Measurements from ENCODE around the gene EZH2.

EZH2 gene

DNA sequence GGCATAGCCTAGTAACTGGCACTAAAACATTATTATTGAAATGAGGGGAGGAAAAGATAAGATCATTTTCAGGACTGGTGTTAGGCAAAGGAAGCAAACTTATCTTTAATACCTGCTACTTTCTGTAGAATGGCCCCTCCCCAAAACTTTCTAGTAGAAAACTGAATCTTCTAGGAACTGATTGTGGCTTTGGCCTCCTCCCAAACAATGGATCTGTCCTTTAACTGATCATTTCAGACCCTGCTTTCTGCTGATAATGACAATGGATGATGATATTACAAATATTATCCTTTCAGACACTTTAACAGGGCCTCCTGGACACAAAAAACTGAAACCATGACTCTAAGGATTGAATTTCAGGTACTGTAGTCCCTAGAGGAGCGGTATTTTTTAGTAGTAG, 55.1 kb downstream of the EZH2 start:
- DNase-seq (no peak), ATAC-seq (replicated peaks) (no peak)
- H3K27ac Mint-ChIP-seq = no peak overlapping the region
- no peaks in the 10 kb centered on the region for H3K4me1 Mint-ChIP-seq
- H3K9me3 Mint-ChIP-seq = no peaks in the 10 kb centered on the region
- H3K36me3 Mint-ChIP-seq = peaks cover 21 to 50% of the 10 kb centered on the region in 2 donors
- H3K27me3 Mint-ChIP-seq = no peaks in the 10 kb centered on the region
- no peak overlapping the region for H3K4me3 Mint-ChIP-seq

DNA sequence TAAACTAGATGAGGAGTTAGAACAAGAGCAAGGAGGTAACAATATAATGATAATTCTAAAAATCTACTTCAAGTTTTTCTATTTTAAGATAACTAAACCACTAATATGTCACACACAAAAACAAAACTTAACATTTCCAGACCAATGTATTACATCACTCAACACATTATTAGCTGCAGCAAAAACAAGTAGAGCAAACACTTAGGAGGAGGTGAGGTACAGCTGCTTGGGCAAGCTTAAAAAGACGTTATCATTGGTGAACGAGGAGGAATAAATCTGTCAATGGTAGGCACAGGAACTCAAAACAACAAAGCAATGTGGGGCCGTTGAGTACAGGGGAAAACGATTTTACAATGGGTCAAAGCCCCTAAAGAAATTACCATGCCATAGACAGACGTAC, 58.8 kb downstream of the EZH2 start:
- no peaks in the 10 kb centered on the region for H3K27me3 Mint-ChIP-seq
- H3K9me3 Mint-ChIP-seq = no peaks in the 10 kb centered on the region
- ATAC-seq (replicated peaks) (no peak), DNase-seq (no peak)
- no peaks in the 10 kb centered on the region for H3K4me1 Mint-ChIP-seq
- no peak overlapping the region for H3K4me3 Mint-ChIP-seq
- H3K36me3 Mint-ChIP-seq = peaks cover 24 to 41% of the 10 kb centered on the region in 2 donors
- H3K27ac Mint-ChIP-seq = no peak overlapping the region

DNA sequence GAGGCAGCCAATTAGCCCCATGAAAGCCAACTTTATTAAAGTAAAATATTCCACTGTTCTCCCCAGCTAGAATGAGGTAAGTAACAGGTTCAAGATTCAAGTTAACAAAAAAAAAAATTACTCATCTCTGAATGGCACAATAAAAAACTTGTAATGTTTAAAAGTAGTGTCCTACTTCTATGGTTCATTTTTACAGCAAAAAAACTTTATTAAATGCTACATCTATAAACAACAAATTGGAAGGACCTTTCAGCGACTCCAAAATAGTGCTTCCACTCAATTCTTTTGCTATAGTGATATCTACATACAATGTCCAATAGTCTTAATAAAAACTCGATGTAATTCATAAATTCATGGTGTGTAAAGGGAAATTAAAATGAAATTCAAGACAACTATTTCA, 59.2 kb downstream of the EZH2 start:
- no peak overlapping the region for H3K27ac Mint-ChIP-seq
- H3K36me3 Mint-ChIP-seq = peaks cover 20 to 40% of the 10 kb centered on the region in 2 donors
- no peaks in the 10 kb centered on the region for H3K27me3 Mint-ChIP-seq
- H3K9me3 Mint-ChIP-seq = no peaks in the 10 kb centered on the region
- H3K4me3 Mint-ChIP-seq = no peak overlapping the region
- DNase-seq (no peak), ATAC-seq (replicated peaks) (no peak)
- no peaks in the 10 kb centered on the region for H3K4me1 Mint-ChIP-seq

DNA sequence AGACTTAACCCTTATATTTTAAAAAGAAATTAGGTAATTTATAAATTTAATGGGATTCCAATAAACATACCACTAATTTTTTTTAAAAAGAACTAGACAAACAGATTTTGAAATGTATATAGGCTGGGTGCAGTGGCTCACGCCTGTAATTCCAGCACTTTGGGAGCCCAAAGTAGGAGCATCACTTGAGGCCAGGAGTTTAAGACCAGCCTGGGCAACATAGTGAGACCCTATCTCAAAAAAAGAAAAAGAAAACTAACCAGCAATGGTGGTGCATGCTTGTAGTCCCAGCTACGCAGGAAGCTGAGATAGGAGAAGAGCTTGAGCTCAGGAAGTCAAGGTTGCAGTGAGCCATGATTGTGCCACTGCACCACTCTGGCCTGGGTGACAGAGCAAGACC, 62.7 kb downstream of the EZH2 start:
- H3K27me3 Mint-ChIP-seq = no peaks in the 10 kb centered on the region
- no peak for DNase-seq
- peaks cover 0 to 2% of the 10 kb centered on the region in 2 donors for H3K4me1 Mint-ChIP-seq
- no peak for ATAC-seq (replicated peaks)
- H3K9me3 Mint-ChIP-seq = no peaks in the 10 kb centered on the region
- no peak overlapping the region for H3K27ac Mint-ChIP-seq
- H3K4me3 Mint-ChIP-seq = no peak overlapping the region
- peaks cover 36 to 47% of the 10 kb centered on the region in 2 donors for H3K36me3 Mint-ChIP-seq

DNA sequence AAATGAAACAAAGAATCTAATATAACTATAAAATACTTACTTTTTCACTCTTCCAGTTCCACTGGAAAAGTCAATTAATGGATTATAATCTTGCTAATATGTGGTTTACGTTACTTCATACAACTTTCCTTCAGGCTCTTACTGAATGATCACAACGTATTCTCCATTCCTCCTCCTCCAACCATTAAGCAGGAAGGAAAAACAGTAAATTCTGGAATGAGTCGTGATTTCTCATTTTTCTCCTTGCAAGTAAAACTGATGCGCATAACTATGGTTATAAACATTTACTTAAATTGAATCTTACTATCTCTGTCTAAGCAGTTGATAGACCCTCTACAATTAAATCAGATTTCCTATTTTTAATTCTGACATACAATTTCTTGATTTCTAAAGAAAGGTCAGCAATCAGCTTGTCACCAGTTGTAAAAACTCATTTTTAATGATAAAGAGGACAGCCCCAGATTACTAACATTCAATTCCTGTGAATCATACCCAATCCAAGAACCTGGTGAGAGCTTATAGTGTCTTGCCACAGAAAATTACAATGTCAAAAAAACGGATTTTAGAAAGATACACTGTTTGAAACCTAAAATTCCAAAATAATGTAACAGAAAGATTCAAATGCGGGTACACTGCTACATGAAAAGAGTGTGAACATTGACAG, 64.3 kb downstream of the EZH2 start:
- H3K27me3 Mint-ChIP-seq = no peaks in the 10 kb centered on the region
- H3K27ac Mint-ChIP-seq = no peak overlapping the region
- H3K9me3 Mint-ChIP-seq = no peaks in the 10 kb centered on the region
- ATAC-seq (replicated peaks) (no peak), DNase-seq (no peak)
- H3K4me3 Mint-ChIP-seq = no peak overlapping the region
- H3K4me1 Mint-ChIP-seq = peaks cover 8 to 12% of the 10 kb centered on the region in 2 donors
- H3K36me3 Mint-ChIP-seq = peaks cover 31 to 38% of the 10 kb centered on the region in 2 donors

DNA sequence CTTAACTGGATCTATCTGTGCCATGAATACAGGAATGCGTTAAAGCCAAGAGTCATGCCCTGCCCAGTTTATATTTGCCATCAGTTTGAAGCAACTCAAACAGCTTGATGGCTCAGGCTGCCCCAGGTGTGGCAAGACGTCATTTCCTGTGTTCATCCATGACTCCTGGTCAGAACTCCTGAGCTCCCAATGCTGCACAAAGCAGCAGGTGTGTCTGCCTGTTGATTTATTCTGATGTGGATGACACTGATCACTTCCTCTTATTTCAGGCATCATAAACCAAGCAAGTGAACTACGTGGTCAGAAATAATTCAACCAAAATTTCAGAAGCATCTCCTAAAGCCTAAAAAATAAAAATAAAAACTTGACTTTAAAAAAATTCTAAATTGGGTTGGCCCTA, 68.5 kb downstream of the EZH2 start:
- Mint-ChIP-seq H3K9me3 (no peaks in the 10 kb centered on the region), H3K36me3 (peaks cover 40 to 58% of the 10 kb centered on the region in 2 donors), H3K27ac (no peak overlapping the region), H3K27me3 (no peaks in the 10 kb centered on the region), H3K4me1 (peaks cover 14 to 32% of the 10 kb centered on the region in 2 donors), H3K4me3 (no peak overlapping the region)
- DNase-seq (no peak), ATAC-seq (replicated peaks) (peak in 1 of 2 donors; percentile 53)

DNA sequence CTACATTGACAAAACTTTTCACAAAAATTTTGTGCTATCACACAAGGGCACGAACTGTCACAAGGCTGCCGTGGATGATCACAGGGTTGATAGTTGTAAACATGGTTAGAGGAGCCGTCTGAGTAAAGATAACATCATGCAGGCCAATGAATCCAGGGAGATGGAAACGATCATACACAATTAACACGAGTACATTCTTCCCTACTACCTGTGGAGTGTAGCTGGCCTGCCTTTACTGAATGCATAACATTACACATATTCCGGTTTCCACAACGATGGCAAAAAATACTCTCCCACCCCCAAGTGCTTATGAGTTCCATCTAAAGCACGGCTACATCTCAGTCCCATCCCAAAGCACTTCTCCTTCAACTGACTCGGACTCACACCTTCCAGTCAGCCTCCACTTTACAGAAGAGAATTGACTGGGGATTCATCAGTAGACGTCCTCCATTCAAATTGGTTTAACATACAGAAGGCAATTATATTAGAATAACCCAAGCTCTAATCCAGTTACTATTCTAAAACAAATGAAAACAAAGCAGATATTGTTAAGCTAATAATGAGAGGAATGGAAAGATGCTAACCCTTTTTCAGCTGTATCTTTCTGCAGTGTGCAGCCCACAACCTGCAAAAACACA, 69.0 kb downstream of the EZH2 start:
- no peaks in the 10 kb centered on the region for H3K27me3 Mint-ChIP-seq
- H3K4me1 Mint-ChIP-seq = peaks cover 14 to 32% of the 10 kb centered on the region in 2 donors
- no peak overlapping the region for H3K27ac Mint-ChIP-seq
- no peak for DNase-seq
- no peak overlapping the region for H3K4me3 Mint-ChIP-seq
- ATAC-seq (replicated peaks) = no peak
- H3K36me3 Mint-ChIP-seq = peaks cover 43 to 60% of the 10 kb centered on the region in 2 donors
- no peaks in the 10 kb centered on the region for H3K9me3 Mint-ChIP-seq

DNA sequence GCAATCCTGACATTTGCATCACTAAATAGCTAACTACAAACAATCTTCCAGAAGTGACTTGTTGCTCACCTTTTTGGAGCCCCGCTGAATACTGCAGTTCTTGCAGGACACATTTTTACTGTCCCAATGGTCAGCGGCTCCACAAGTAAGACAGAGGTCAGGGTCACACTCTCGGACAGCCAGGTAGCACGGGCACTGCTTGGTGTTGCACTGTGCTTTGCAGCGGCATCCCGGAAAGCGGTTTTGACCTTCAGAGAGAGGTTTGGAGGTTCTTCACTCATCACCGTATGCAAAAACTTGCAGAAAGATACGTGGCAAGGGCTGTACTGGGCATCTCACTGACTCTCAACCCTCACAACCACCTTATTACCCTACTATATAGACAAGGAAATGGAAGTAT, 70.2 kb downstream of the EZH2 start:
- DNase-seq (no peak), ATAC-seq (replicated peaks) (no peak)
- Mint-ChIP-seq H3K27me3 (no peaks in the 10 kb centered on the region), H3K4me1 (peaks cover 14 to 32% of the 10 kb centered on the region in 2 donors), H3K4me3 (no peak overlapping the region), H3K36me3 (peaks cover 47 to 66% of the 10 kb centered on the region in 2 donors), H3K9me3 (no peaks in the 10 kb centered on the region), H3K27ac (peak overlapping the region; percentile 37)

DNA sequence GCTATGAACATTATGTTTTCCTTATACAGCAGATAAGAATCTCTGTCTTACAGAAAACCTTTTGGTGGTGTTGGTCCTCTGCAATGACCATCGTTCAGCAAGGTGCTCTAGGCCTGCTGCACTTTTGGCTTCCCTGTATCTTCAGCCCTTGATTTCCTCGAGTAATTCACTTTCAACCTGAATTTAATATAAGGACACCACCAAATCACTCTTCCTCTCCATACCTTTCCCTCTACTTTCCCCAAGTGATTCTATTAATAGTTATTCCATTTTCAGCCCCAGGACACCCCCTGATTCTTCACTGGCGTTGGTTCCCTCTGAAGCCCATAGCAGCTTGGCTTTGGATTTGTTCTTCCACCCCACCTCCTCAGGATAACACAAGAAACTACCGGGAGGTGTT, 72.2 kb downstream of the EZH2 start:
- H3K4me1 Mint-ChIP-seq = peaks cover 14 to 32% of the 10 kb centered on the region in 2 donors
- H3K36me3 Mint-ChIP-seq = peaks cover 44 to 61% of the 10 kb centered on the region in 2 donors
- DNase-seq (no peak), ATAC-seq (replicated peaks) (no peak)
- no peak overlapping the region for H3K4me3 Mint-ChIP-seq
- no peak overlapping the region for H3K27ac Mint-ChIP-seq
- no peaks in the 10 kb centered on the region for H3K9me3 Mint-ChIP-seq
- H3K27me3 Mint-ChIP-seq = no peaks in the 10 kb centered on the region

DNA sequence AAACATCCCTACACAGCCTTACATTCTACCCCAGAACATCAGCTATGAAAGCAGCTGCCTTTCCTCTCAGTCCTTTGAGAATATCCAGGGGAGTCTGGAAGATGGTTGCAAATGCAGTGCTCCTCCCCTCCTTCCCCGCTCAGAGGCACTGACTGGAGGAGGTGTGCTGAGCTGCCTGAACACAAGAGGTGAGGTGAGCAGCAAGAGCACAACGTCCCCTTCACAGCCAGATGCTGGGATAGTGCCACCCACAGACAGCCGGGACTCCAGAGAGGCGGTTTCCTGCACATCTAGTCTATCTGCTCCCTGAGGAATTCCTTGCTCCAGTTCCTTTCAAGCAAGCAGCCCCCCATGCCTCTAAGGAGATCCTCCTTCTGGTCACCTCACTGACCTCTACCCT, 74.2 kb downstream of the EZH2 start:
- DNase-seq (no peak), ATAC-seq (replicated peaks) (no peak)
- H3K4me3 Mint-ChIP-seq = no peak overlapping the region
- H3K9me3 Mint-ChIP-seq = no peaks in the 10 kb centered on the region
- no peaks in the 10 kb centered on the region for H3K27me3 Mint-ChIP-seq
- peaks cover 52 to 71% of the 10 kb centered on the region in 2 donors for H3K36me3 Mint-ChIP-seq
- H3K4me1 Mint-ChIP-seq = peaks cover 7 to 21% of the 10 kb centered on the region in 2 donors
- peak overlapping the region; percentile 76 for H3K27ac Mint-ChIP-seq

DNA sequence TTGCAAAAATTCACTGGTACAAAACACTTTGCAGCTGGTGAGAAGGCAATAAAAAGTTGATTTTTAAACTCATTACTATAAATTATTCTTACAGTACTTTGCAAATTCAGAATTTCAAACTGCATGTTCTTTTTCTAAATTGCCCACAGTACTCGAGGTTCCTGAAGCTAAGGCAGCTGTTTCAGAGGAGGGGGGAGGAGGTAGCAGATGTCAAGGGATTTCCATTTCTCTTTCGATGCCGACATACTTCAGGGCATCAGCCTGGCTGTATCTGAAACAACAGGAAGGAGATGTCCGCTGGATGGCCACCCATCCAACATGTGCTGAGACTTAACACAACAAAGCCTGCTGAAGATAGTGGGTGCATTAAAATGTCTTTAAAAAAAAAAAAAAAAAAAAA, 76.7 kb downstream of the EZH2 start:
- Mint-ChIP-seq H3K27me3 (no peaks in the 10 kb centered on the region), H3K4me1 (peaks cover 0 to under 1% of the 10 kb centered on the region in 2 donors), H3K4me3 (no peak overlapping the region), H3K36me3 (peaks cover 48 to 66% of the 10 kb centered on the region in 2 donors), H3K9me3 (no peaks in the 10 kb centered on the region), H3K27ac (no peak overlapping the region)
- DNase-seq (no peak), ATAC-seq (replicated peaks) (no peak)

DNA sequence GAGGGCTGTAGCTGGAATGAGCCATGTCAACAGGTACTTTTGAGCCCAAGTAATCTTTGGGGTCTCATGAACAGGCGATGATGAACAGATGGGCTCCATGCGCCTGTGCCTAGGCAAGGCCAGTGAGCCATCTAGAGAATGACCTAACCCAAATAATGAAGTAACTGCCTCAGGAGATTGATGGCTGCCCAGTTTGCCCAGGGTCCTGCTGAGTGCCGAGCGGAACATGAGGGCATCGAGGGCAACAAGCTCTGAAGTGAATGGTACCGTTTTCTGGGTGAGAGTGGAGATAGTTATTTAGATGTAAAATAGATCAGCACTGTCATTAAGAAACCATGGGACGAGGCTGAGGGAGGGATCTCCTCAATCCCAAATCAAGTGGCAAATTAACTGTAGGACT, 77.9 kb downstream of the EZH2 start:
- no peak for DNase-seq
- Mint-ChIP-seq H3K4me3 (no peak overlapping the region), H3K9me3 (no peaks in the 10 kb centered on the region), H3K36me3 (peaks cover 51 to 70% of the 10 kb centered on the region in 2 donors), H3K27ac (peak overlapping the region; percentile 37), H3K27me3 (no peaks in the 10 kb centered on the region), H3K4me1 (no peaks in the 10 kb centered on the region)
- ATAC-seq (replicated peaks) = no peak

DNA sequence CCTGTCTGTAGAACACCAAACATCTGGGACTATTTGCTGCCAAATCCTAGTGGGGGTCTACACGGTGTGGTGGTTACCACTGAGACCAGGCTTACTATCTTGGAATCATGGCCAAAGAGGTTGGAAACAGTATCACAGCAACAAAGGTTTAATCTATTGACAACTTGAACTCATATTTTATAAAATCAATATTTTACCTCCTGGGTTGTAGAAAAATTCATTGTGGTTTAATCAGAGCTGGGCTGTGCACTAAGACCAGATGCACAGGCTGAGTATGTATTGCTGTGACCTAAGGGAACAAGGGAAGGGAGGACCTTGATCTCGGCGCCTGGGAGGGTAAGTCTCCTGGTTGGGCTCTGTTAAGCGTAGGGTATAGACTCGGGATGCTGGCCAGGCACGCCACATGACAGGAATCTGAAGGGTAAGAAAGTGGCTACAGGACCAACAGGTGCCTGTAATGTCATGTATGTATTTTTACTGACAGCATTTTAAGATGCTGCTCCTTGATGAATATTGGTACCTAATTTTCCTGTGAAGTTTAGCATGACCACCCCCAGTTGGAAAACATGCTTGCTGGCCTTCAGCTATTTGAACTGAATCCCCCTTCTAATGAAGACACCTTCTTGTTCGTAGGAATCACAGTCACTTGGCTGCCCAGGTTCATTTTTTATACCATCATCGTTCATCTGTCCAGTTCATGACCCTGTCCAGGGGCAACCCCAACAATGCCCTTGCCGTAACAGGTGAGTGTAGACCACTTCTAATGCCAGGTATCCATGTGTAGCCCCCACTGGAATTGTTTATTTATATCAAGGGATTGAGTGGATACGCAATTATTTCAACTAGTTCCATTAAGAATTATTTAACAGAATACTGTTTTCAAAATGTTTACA, 79.5 kb downstream of the EZH2 start:
- Mint-ChIP-seq H3K36me3 (peaks cover 53 to 74% of the 10 kb centered on the region in 2 donors), H3K4me3 (no peak overlapping the region), H3K27me3 (no peaks in the 10 kb centered on the region), H3K4me1 (peaks cover 0 to 10% of the 10 kb centered on the region in 2 donors), H3K27ac (no peak overlapping the region), H3K9me3 (no peaks in the 10 kb centered on the region)
- ATAC-seq (replicated peaks) (no peak), DNase-seq (no peak)

DNA sequence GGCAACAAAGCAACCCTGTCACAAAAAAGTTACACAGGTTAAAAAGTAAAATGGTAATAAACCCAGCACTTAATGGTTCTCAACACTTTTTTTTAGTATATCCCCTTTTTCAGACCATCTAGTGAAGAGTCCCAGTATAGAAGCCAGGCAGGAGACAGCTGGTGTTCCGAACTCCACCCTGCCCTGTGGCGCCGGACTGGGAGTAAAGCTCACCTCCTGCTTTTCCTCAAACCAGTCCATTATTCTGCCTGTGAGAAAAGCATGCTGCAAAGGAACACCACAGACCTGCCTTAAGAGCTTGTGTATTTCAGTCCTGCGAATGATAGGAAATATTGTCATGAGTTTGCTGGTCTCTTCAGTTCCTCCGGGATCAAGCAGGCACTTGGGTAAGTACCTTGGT, 81.0 kb downstream of the EZH2 start:
- DNase-seq (no peak), ATAC-seq (replicated peaks) (no peak)
- peak overlapping the region; percentile 20 for H3K27ac Mint-ChIP-seq
- H3K9me3 Mint-ChIP-seq = no peaks in the 10 kb centered on the region
- H3K4me1 Mint-ChIP-seq = peaks cover 0 to 10% of the 10 kb centered on the region in 2 donors
- H3K27me3 Mint-ChIP-seq = no peaks in the 10 kb centered on the region
- H3K4me3 Mint-ChIP-seq = no peak overlapping the region
- peaks cover 57 to 81% of the 10 kb centered on the region in 2 donors for H3K36me3 Mint-ChIP-seq

Data from stimulated activated naive B cell treated with anti-CD40 and anti-IgM and Interleukin-4, amounts not matched to agents 10 μg/mL and 1 μg/mL and 100 μg/mL, for 72 hours (primary cell).